Measurements from ENCODE around the gene TLE1.

DNA sequence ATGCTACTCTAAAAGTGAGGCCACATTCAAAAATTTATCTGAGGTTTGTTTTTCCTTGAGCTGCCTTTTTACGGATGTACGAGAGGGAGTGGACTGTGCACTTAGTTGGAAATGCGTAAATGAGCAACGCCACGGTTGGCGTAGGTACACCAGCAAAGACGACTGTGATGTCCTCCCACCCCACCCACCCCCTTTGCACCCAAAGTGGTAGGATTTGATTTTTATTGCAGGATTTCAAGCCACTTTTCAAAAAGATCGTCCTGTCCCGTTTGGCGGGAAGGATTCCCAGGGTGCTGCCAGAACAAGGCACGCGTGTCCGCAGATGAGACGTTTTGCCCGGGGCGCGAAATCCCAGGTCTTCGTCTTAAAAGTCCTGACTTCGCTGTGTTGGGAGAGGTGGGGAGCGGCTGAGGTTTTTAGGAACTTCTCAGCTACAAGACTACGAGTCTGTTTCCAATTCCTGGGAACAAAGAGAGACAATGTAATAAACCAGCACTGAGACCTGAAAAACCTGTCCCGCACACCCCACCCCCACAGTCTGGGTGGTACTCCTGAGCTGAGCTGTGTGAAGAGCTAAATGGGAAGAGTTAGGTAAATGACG, 1.0 kb upstream of the TLE1 start:
- TF ChIP-seq RFX5 (IDR thresholded peaks at IDR 0.05; ENCODE audit: low read depth, low read length) (no peak), CTCF (conservative IDR thresholded peaks at IDR 0.05; ENCODE audit: low read depth, low read length) (no peak), CHD1 (IDR thresholded peaks at IDR 0.05; ENCODE audit: low read depth, low read length) (no peak), RCOR1 (IDR thresholded peaks at IDR 0.05; ENCODE audit: insufficient replicate concordance, low read length) (no peak), BHLHE40 (IDR thresholded peaks at IDR 0.05; ENCODE audit: low read depth, low read length) (no peak), POLR2A (IDR thresholded peaks at IDR 0.05; ENCODE audit: low read depth, low read length) (no peak)

Data from IMR-90 (cell line).